PC-3 (cell line): ENCODE results near the gene FAM162A. TPM values are rescaled to one million over a fixed set of nuclear protein-coding genes. Genes with fewer than 3 reads are reported as not detected.

Source experiments
- ATAC-seq: fragments of 200-7000 bp; cut with Tn5 transposase; 2 replicates; pipeline ENCODE4 v1.9.1; 2020; ENCODE audit warnings: mild to moderate bottlenecking, moderate library complexity
- BruUV-seq: library from RNA; stranded (reverse); fragments of 400-500 nt; replicated peaks from 2 replicates; lab custom pipeline; 2021; lab: Mats Ljungman, UMichigan
- CTCF ChIA-PET: fragments of 300-600 bp; sonication (Branson Sonifier 250); formaldehyde crosslinking; loops from one replicate; lab custom pipeline; 2022; ENCODE audit warnings: antibody characterized with exemption; lab: Charles Lee
- POLR2A ChIA-PET: fragments of 300-600 bp; sonication (Branson Sonifier 250); formaldehyde crosslinking; loops from one replicate; lab custom pipeline; 2022; ENCODE audit warnings: antibody characterized with exemption; ENCODE audit not compliant: unreplicated experiment; lab: Charles Lee
- DNase-seq: peaks from one replicate; pipeline ENCODE4 v3.0.0-alpha.2; 2015
- H2AFZ ChIP-seq: fragments of 300-600 bp; sonication (generic); 2 replicates; pipeline ENCODE4 v1.6.0; 2016; ENCODE audit warnings: antibody characterized with exemption, low read length
- H3F3A ChIP-seq: fragments of 300-600 bp; sonication (generic); one replicate; pipeline ENCODE4 v1.6.0; 2017; ENCODE audit warnings: antibody characterized with exemption, low read length, control low read depth, mild to moderate bottlenecking; ENCODE audit not compliant: unreplicated experiment
- H3K27ac ChIP-seq: fragments of 300-600 bp; sonication (generic); 2 replicates; pipeline ENCODE4 v1.5.1; 2016; ENCODE audit warnings: mild to moderate bottlenecking, low read length
- H3K27me3 ChIP-seq: fragments of 300-600 bp; sonication (generic); 2 replicates; pipeline ENCODE4 v1.6.1; 2016; ENCODE audit warnings: low read length, mixed read lengths
- H3K36me3 ChIP-seq: fragments of 300-600 bp; sonication (generic); 2 replicates; pipeline ENCODE4 v1.6.1; 2016; ENCODE audit warnings: low read depth, mixed run types, low read length, mixed read lengths
- H3K4me1 ChIP-seq: fragments of 300-600 bp; sonication (generic); 2 replicates; pipeline ENCODE4 v1.5.1; 2016; ENCODE audit warnings: low read length; ENCODE audit not compliant: insufficient read depth
- H3K4me2 ChIP-seq: fragments of 300-600 bp; sonication (generic); 2 replicates; pipeline ENCODE4 v1.6.0; 2016; ENCODE audit warnings: low read length
- H3K4me3 ChIP-seq: fragments of 300-600 bp; sonication (generic); 2 replicates; pipeline ENCODE4 v1.5.1; 2016; ENCODE audit warnings: mild to moderate bottlenecking, low read length, mixed read lengths
- H3K79me2 ChIP-seq: fragments of 300-600 bp; sonication (generic); 2 replicates; pipeline ENCODE4 v1.6.1; 2017; ENCODE audit warnings: low read length, mixed read lengths
- H3K9ac ChIP-seq: fragments of 300-600 bp; sonication (generic); 2 replicates; pipeline ENCODE4 v1.6.0; 2016; ENCODE audit warnings: mild to moderate bottlenecking, low read length
- H3K9me2 ChIP-seq: fragments of 300-600 bp; sonication (generic); replicated peaks from 2 replicates; pipeline ENCODE4 v1.6.1; 2016; ENCODE audit warnings: mixed run types, low read length, mixed read lengths
- H3K9me3 ChIP-seq: fragments of 300-600 bp; sonication (generic); 2 replicates; pipeline ENCODE4 v1.6.1; 2016; ENCODE audit warnings: low read length, mixed read lengths
- H4K20me1 ChIP-seq: fragments of 300-600 bp; sonication (generic); 2 replicates; pipeline ENCODE4 v1.6.1; 2016; ENCODE audit warnings: low read length, mixed read lengths
- CTCF ChIP-seq: fragments of 300-600 bp; sonication (generic); conservative IDR thresholded peaks from 2 replicates; pipeline ENCODE4 v1.5.1; 2017; ENCODE audit warnings: antibody characterized with exemption, low read depth, mild to moderate bottlenecking, low read length
- EZH2 ChIP-seq: fragments of 300-600 bp; sonication (generic); IDR thresholded peaks from one replicate; pipeline ENCODE4 v1.6.1; 2017; ENCODE audit warnings: antibody characterized with exemption, mild to moderate bottlenecking, low read length; ENCODE audit not compliant: unreplicated experiment
- EZH2phosphoT487 ChIP-seq: fragments of 300-600 bp; sonication (generic); IDR thresholded peaks from 2 replicates; pipeline ENCODE4 v1.6.1; 2018; ENCODE audit warnings: mild to moderate bottlenecking, antibody characterized with exemption, low read length, borderline replicate concordance
- intact Hi-C: fragments of 100-400 bp; cut with micrococcal nuclease; formaldehyde crosslinking; loops from 2 replicates; pipeline ENCODE4 v1.9.0; 2023
- total RNA-seq: library from RNA; depleted of rRNA; stranded (reverse); fragments of >200 nt; gene quantifications from 2 replicates; pipeline ENCODE4 v1.2.3, GENCODE V29; 2014

The FAM162A gene
- total RNA-seq, 1 experiment from 2014 or later: 126 TPM

- DNase-seq (peak; percentile 90), ATAC-seq (peak; percentile 70)
- no peaks in the 10 kb centered on the region for H3K9me3 ChIP-seq
- H3K27ac ChIP-seq: peak overlapping the region; percentile 91
- peaks cover 3% of the 10 kb centered on the region for H3F3A ChIP-seq
- no peak overlapping the region for H3K4me3 ChIP-seq
- H3K9ac ChIP-seq: peak overlapping the region; percentile 60
- TF ChIP-seq EZH2: no peak
- TF ChIP-seq EZH2phosphoT487: no peak
- TF ChIP-seq CTCF: no peak
- no peaks in the 10 kb centered on the region for H4K20me1 ChIP-seq
- intact Hi-C loops: no loop called here
- ChIA-PET CTCF (interaction anchor here (0.5 to 1.7 kb wide), 2 partner anchors 60 to 123 kb away, joined by 3 to 10 read pairs; no protein-coding TSS in a partner anchor), POLR2A (interaction anchor here (0.6 to 0.7 kb wide), 2 partner anchors 18 to 149 kb away, joined by 4 read pairs; partner anchors contain the start of genes FAM162A and KPNA1)
- no peaks in the 10 kb centered on the region for H3K9me2 ChIP-seq
- H3K36me3 ChIP-seq: peaks cover 59% of the 10 kb centered on the region
- H3K27me3 ChIP-seq: no peaks in the 10 kb centered on the region
- H3K4me2 ChIP-seq: peak overlapping the region; percentile 52
- H3K4me1 ChIP-seq: peaks cover 37% of the 10 kb centered on the region
- BruUV-seq: no TSS peak
- no peak overlapping the region for H2AFZ ChIP-seq
- peaks cover 24% of the 10 kb centered on the region for H3K79me2 ChIP-seq
These were observed 17.6 kb upstream of the FAM162A start for GRCh38 chr3:122366379-122366749.

GRCh38 chr3:122374034-122374433 lies 9.9 kb upstream of the FAM162A start:
- H3K36me3 ChIP-seq: peaks cover 25% of the 10 kb centered on the region
- BruUV-seq: no TSS peak

More at GRCh38 chr3:122374034-122374433, 9.9 kb upstream of the FAM162A start:
- Histone ChIP-seq H3K9me2 (no peaks in the 10 kb centered on the region), H4K20me1 (no peaks in the 10 kb centered on the region), H3K79me2 (peaks cover 73% of the 10 kb centered on the region), H3K27ac (no peak overlapping the region), H3K4me2 (no peak overlapping the region), H3K9ac (no peak overlapping the region), H3K9me3 (no peaks in the 10 kb centered on the region), H2AFZ (no peak overlapping the region), H3K4me1 (0 out of 2 replicates have a peak, but pooled peaks cover 9% of the 10 kb centered on the region), H3K27me3 (no peaks in the 10 kb centered on the region), H3K4me3 (no peak overlapping the region), H3F3A (no peaks in the 10 kb centered on the region)
- TF ChIP-seq CTCF (no peak), EZH2phosphoT487 (no peak), EZH2 (no peak)
- POLR2A ChIA-PET: no interaction called here
- intact Hi-C loops: no loop called here
- ATAC-seq: no peak
- CTCF ChIA-PET: no interaction called here
- DNase-seq: no peak
